Brain microvascular endothelial cell (primary cell): ENCODE results near the gene ALPL.
"Not testable (repeated sequence)": the region's sequence is repeated elsewhere in the genome, so short reads cannot be mapped to it uniquely, and the experiment has no call there.

Experiments
- DNase-seq: peaks from one replicate; pipeline ENCODE4 v3.0.0-alpha.2; 2020
- H3K27ac ChIP-seq: fragments of 250-450 bp; sonication (Bioruptor Pico); 2 replicates; pipeline ENCODE4 v1.5.1; 2020; ENCODE audit warnings: mild to moderate bottlenecking, moderate library complexity
- H3K27me3 ChIP-seq: fragments of 250-450 bp; sonication (Bioruptor Pico); replicated peaks from 2 replicates; pipeline ENCODE4 v1.5.1; 2020; ENCODE audit warnings: mild to moderate bottlenecking
- H3K36me3 ChIP-seq: fragments of 250-450 bp; sonication (Bioruptor Pico); replicated peaks from 2 replicates; pipeline ENCODE4 v1.5.1; 2020; ENCODE audit warnings: mild to moderate bottlenecking
- H3K4me3 ChIP-seq: 2 replicates; pipeline ENCODE4 v1.5.1; 2011; ENCODE audit warnings: low read depth, mild to moderate bottlenecking, control low read depth, low read length, moderate library complexity
- in situ Hi-C: cut with HindIII; loops from 2 replicates; pipeline ENCODE4 v1.10.0; 2017; ENCODE audit warnings: low sequenced_read_pairs, low pct_ligation_motif_present
- TF ChIP-seq, protein P1 (sequence below): IDR thresholded peaks from 2 replicates; pipeline ENCODE4 v1.5.1; 2011; ENCODE audit warnings: low read depth, mild to moderate bottlenecking, moderate library complexity, low read length, control low read depth, inconsistent platforms; ENCODE audit errors: missing control alignments

ALPL gene

GRCh38 chr1:21563971-21564370 lies 54.7 kb downstream of the ALPL start:
- H3K4me3 ChIP-seq, result no peak overlapping the region
- H3K36me3 ChIP-seq, result no peaks in the 10 kb centered on the region
- DNase-seq, result no peak
- H3K27me3 ChIP-seq, result no peaks in the 10 kb centered on the region
- no peak overlapping the region for H3K27ac ChIP-seq
- TF ChIP-seq, protein P1, sequence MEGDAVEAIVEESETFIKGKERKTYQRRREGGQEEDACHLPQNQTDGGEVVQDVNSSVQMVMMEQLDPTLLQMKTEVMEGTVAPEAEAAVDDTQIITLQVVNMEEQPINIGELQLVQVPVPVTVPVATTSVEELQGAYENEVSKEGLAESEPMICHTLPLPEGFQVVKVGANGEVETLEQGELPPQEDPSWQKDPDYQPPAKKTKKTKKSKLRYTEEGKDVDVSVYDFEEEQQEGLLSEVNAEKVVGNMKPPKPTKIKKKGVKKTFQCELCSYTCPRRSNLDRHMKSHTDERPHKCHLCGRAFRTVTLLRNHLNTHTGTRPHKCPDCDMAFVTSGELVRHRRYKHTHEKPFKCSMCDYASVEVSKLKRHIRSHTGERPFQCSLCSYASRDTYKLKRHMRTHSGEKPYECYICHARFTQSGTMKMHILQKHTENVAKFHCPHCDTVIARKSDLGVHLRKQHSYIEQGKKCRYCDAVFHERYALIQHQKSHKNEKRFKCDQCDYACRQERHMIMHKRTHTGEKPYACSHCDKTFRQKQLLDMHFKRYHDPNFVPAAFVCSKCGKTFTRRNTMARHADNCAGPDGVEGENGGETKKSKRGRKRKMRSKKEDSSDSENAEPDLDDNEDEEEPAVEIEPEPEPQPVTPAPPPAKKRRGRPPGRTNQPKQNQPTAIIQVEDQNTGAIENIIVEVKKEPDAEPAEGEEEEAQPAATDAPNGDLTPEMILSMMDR, result no peak
- in situ Hi-C loops, result no loop called here

- in situ Hi-C loops, result no loop called here
- no peak overlapping the region for H3K27ac ChIP-seq
- no peak for DNase-seq
- H3K4me3 ChIP-seq, result no peak overlapping the region
- no peaks in the 10 kb centered on the region for H3K27me3 ChIP-seq
- no peaks in the 10 kb centered on the region for H3K36me3 ChIP-seq
- TF ChIP-seq, protein P1, result no peak
These were observed 55.4 kb downstream of the ALPL start for GRCh38 chr1:21564521-21565095.

- H3K36me3 ChIP-seq, result no peaks in the 10 kb centered on the region
- TF ChIP-seq, protein P1, result no peak
- H3K4me3 ChIP-seq, result no peak overlapping the region
- in situ Hi-C loops, result no loop called here
- no peak overlapping the region for H3K27ac ChIP-seq
- no peak for DNase-seq
- H3K27me3 ChIP-seq, result no peaks in the 10 kb centered on the region
These were observed 56.1 kb downstream of the ALPL start for GRCh38 chr1:21565285-21565684.

GRCh38 chr1:21566361-21566760 lies 57.1 kb downstream of the ALPL start:
- H3K36me3 ChIP-seq, in situ Hi-C loops, H3K27me3 ChIP-seq, H3K27ac ChIP-seq, H3K4me3 ChIP-seq, DNase-seq: not testable (repeated sequence)

- no peaks in the 10 kb centered on the region for H3K36me3 ChIP-seq
- TF ChIP-seq, protein P1, result no peak
- peak; percentile 56 for DNase-seq
- no peak overlapping the region for H3K4me3 ChIP-seq
- in situ Hi-C loops, result no loop called here
- no peaks in the 10 kb centered on the region for H3K27me3 ChIP-seq
- peak overlapping the region; percentile 21 for H3K27ac ChIP-seq
These were observed 58.2 kb downstream of the ALPL start for GRCh38 chr1:21567241-21568005.

DNA sequence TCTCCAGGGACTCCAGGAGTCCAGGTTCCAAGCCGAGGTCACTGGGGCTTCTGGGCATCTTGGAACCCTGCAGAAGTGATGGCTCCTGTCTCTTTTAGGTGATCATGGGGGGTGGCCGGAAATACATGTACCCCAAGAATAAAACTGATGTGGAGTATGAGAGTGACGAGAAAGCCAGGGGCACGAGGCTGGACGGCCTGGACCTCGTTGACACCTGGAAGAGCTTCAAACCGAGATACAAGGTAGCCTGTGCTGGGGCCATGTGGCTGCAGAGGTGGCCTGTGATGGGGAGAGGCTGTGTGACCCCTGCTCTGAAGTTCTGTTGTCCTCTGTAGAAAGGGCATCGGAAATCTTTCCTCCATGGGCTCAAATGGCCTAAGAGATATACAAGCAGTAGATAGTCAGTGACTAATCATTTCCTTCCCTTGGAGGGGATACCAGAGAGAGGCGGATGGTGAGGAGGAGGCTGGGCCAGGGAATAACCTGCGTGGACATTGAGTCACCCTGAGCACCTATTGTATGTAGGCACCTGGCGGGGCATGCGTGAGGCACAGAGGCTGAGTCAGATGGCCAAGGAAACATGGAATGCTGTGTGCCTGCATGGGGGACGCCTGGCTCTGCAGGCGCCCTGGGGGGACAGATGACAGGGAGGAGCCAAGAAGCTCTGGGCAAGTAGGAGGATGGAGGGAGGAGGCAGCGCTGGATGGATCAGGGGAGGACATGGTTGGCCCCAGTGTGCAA lies 59.0 kb downstream of the ALPL start:
- TF ChIP-seq, protein P1, result no peak
- H3K36me3 ChIP-seq, result no peaks in the 10 kb centered on the region
- DNase-seq, result no peak
- in situ Hi-C loops, result no loop called here
- no peaks in the 10 kb centered on the region for H3K27me3 ChIP-seq
- H3K27ac ChIP-seq, result peak overlapping the region; percentile 21
- no peak overlapping the region for H3K4me3 ChIP-seq
